GM21529 (cell line): ENCODE measurements around the gene CACNA1S.

Experiments used
- ATAC-seq: cut with Tn5 transposase; IDR thresholded peaks from one replicate; pipeline ENCODE4 v1.9.1; 2021; ENCODE audit not compliant: unreplicated experiment

Gene CACNA1S

GRCh38 chr1:201096041-201096461 is 16.2 kb downstream of the CACNA1S start:
- peak; percentile 53 for ATAC-seq

GRCh38 chr1:201095581-201095980 is 16.6 kb downstream of the CACNA1S start:
- ATAC-seq: no peak

- no peak for ATAC-seq
Measured at GRCh38 chr1:201094832-201095231, 17.4 kb downstream of the CACNA1S start.

GRCh38 chr1:201093962-201094361 is 18.3 kb downstream of the CACNA1S start:
- ATAC-seq: no peak

GRCh38 chr1:201093561-201093960 is 18.7 kb downstream of the CACNA1S start:
- ATAC-seq: no peak

- no peak for ATAC-seq
Measured at GRCh38 chr1:201092738-201093137, 19.5 kb downstream of the CACNA1S start.

GRCh38 chr1:201091256-201091655 is 21.0 kb downstream of the CACNA1S start:
- ATAC-seq: no peak

- ATAC-seq: no peak
Measured at GRCh38 chr1:201090541-201090940, 21.7 kb downstream of the CACNA1S start.

- ATAC-seq: no peak
Measured at GRCh38 chr1:201089596-201089995, 22.6 kb downstream of the CACNA1S start.

GRCh38 chr1:201088901-201089525 is 23.2 kb downstream of the CACNA1S start:
- ATAC-seq: no peak

- no peak for ATAC-seq
Measured at GRCh38 chr1:201088395-201088794, 23.8 kb downstream of the CACNA1S start.

GRCh38 chr1:201085902-201086735 is 26.1 kb downstream of the CACNA1S start:
- ATAC-seq: no peak

- ATAC-seq: no peak
Measured at GRCh38 chr1:201084295-201084694, 27.9 kb downstream of the CACNA1S start.

- ATAC-seq: no peak
Measured at GRCh38 chr1:201083741-201084140, 28.5 kb downstream of the CACNA1S start.

- no peak for ATAC-seq
Measured at GRCh38 chr1:201080135-201080534, 32.1 kb downstream of the CACNA1S start.

- no peak for ATAC-seq
Measured at GRCh38 chr1:201077736-201078135, 34.5 kb downstream of the CACNA1S start.

GRCh38 chr1:201077116-201077515 is 35.1 kb downstream of the CACNA1S start:
- no peak for ATAC-seq

GRCh38 chr1:201076092-201076491 is 36.1 kb downstream of the CACNA1S start:
- no peak for ATAC-seq

- ATAC-seq: no peak
Measured at GRCh38 chr1:201074018-201074417, 38.2 kb downstream of the CACNA1S start.

GRCh38 chr1:201072922-201073321 is 39.3 kb downstream of the CACNA1S start:
- ATAC-seq: no peak

- ATAC-seq: no peak
Measured at GRCh38 chr1:201072149-201072548, 40.1 kb downstream of the CACNA1S start.

- ATAC-seq: no peak
Measured at GRCh38 chr1:201069636-201070035, 42.6 kb downstream of the CACNA1S start.
